Activated T-helper 1 cell treated with anti-CD3 and anti-CD28 coated beads, Interleukin-2, amount 50 U/mL, for 16 hours (primary cell): Measurements from ENCODE around the gene IFI27L1.

Experiments
- DNase-seq, 2 donors: peaks; one replicate each; pipeline ENCODE4 v3.0.0-alpha.2; 2020; ENCODE audit warnings: low read depth in 1 of 2, low spot score in 1 of 2

IFI27L1 gene

DNA sequence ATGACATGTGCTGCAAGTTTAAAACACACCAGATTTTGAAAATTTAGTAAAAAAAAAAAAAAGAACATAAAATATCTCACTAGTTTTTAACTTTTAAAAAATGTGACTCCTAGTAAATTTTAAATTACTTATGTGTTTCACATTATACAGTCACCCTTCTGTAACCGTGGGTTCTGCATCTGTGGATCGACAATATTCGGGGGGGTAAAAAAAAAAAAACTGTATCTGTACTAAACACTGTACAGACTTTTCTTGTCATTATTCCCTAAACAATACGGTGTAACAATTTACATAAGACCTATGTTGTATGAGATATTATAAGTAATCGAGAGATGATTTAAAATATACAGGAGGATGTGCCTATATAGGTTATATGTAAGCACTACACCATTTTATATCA, 3.3 kb upstream of the IFI27L1 start:
- DNase-seq, result no peak

- no peak for DNase-seq
These were observed 1.1 kb upstream of the IFI27L1 start for GRCh38 chr14:94079891-94080620.

GRCh38 chr14:94081386-94081820, 293 bp downstream of the IFI27L1 start:
- no peak for DNase-seq

DNA sequence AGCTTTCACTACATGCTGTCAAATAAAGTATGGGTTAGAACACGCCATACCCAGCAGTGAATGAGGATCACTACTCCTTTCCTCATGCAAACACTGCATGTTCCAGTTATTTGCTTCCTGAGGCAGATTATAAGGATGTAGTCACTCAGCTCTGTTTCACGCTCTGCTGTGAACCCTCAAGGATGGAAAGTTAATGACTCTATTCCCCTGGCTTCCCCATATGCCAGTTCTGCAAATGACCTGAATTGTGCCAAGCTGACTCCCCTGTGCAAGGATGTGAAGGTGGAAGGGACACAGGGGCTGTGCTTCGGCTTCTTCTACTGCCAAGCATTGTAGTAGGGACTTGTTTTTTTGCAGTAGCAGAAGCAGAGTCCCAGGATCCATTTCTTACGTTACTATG, 6.8 kb downstream of the IFI27L1 start:
- no peak for DNase-seq

GRCh38 chr14:94088516-94088915, 7.4 kb downstream of the IFI27L1 start:
- no peak for DNase-seq

- no peak for DNase-seq
These were observed 8.4 kb downstream of the IFI27L1 start for GRCh38 chr14:94089479-94089878.

DNA sequence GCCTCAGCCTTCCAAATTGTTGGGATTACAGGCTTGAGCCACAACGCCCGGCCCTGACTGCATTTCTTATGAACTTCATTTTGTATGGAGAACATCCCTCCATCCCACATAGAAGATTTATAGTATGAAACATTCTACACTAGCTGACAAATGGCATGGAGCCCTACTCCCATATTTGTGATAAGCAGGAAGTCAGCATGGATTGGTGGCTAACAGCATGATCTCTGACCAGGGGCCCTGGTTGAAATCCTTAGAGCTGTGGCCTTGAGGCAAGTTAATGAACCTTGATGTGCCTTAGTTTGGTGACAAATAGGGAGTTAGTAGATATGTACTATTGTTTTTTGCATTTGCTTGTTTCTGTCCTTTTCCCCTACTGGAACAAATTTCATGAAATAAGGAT, 12.3 kb downstream of the IFI27L1 start:
- no peak for DNase-seq

- no peak for DNase-seq
These were observed 16.0 kb downstream of the IFI27L1 start for GRCh38 chr14:94097091-94097490.

- DNase-seq, result no peak
These were observed 17.3 kb downstream of the IFI27L1 start for GRCh38 chr14:94098326-94098992.

DNA sequence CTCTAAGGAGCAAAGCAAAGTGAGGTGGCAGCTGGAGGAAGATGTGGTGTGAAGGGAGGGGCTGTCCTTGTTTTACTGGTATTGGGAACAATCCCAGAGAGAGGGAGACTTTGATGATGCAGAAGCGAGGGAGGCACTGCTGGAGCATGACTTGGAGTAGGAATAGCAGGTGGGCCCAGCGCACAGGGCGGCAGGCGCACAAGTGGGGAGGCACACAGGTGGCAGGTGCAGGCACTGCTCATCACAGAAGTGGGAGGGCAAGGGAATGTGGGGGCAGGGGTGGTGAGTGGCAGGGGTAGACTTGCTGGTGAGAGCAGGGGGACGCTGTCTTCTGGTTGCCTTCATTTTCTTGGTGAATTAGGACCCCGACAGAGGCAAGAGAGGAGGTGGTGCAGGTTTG, 17.9 kb downstream of the IFI27L1 start:
- DNase-seq, result no peak

DNA sequence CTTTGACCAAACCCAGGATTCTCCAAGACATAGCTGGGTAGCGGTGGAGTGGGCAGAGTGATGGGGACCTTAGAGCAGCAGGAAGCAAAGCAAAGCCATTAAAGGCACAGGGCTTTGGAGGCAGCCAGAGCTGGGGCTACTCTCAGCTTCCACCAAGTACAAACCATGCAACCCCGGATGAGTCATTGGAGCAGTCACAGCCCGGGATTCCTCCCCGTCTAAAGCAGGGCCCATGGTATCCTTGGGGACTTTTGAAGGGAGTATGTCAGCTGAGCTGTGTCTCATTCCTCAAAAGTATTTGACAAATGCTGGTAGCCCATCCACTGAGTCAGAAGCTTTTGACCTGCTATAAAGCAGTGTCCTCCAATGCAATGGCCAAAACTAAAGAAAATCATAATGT, 19.7 kb downstream of the IFI27L1 start:
- no peak for DNase-seq

DNA sequence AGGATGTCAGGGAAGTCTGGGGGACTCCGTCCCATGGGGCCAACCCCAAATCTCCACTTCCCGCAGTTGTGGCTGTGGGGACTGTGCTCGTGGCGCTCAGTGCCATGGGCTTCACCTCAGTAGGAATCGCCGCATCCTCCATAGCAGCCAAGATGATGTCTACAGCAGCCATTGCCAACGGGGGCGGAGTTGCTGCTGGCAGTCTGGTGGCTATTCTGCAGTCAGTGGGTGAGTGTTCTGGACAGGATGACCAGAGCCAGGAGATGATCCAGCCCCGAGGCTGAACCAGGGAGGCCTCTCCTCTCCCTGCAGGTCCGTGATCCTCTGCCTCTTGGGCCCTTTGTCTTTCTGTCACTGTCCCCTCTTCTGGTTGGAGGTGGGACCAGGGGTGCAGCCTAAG, 20.6 kb downstream of the IFI27L1 start:
- no peak for DNase-seq

GRCh38 chr14:94102768-94103482, 21.8 kb downstream of the IFI27L1 start:
- no peak for DNase-seq

DNA sequence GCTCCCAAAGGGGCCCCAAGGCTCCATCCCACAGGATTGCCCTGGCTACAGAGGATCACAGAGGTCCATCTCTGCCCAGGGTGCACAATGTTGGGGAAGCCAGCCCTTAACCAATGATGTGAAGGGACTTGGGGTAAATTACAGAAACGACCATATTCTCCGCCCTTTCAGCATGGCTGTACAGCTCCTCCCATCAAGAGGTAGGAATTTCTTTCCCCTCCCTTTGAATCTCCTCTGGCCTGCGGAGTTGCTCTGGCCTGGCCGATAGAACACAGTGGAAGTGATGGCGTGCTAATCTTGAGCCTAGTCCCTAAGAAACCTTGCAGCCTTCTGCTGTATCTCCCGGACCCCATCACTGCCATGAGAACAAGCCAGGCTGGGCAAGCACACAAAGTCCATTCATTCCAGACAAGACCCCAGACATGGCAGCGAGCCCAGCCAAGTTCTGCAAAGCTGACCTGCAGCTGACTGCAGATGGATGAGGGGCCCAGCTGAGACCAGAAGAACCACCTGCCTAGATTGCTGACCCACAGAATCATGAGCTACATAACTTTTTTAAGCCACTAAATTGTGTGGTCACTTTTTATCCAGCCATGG, 22.5 kb downstream of the IFI27L1 start:
- no peak for DNase-seq

DNA sequence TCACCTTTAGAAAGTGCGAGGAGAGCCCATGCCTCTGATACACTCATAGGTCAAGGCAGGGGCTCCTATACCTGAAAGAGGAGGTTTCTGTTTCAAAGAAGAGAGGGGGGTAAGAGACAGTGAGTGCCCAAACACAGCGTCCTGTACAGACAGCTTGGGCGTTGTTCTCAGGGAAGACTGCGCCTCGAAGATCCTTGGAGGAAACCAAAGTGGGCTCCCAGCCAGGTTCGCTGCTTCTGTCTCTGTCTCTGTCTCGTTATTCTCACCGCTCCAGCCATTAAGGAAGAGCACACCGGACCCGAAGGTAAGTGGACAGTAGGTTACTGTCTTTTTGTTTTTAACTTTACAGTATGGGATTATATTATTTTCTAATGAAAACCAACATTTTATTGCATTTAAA, 23.6 kb downstream of the IFI27L1 start:
- DNase-seq, result no peak

DNA sequence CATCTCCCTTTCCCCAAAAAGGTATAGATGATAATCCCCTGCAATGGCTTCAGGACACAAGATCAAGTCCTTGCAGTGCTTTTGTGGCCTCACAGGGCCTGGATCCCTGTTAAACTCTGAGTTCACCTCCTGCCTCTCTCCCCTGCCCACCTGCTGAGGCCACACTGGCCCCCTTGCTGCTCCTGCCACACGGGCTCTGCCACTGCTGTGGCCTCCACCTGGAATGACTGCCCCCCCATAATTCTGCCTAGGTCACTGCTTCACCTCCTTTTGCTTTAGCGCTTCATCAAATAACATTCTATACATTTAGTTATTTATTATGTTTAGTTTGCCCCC, 28.8 kb downstream of the IFI27L1 start:
- DNase-seq, result no peak

DNA sequence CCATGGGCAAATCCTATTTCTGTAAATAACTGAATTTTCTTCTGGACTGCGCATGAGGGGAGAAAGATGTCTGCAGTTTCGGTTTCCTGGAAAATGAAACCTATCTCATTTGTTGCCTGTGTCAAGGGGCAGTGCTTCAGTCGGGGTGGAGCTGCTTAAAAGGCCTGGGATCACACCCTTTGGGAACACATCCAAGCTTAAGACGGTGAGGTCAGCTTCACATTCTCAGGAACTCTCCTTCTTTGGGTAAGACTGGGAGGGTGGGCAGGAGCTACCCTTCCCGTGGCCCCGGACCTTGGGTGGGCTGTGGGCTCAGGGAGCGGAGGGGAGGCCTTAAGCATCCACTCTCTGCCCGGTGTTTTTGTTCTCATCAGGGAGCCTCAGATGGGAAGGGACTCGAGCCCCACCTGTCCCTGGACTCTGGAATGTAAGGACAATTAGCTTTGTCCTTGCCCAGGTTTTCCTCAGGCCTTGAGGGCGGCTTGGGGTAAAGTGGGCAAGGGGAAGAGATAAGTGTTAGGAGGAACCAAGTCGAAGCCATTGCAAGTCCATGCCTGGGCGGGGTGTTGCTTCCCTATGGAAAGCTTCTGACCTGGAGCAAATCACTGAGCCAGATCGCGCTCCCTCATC, 29.6 kb downstream of the IFI27L1 start, which contains the start of gene IFI27:
TSS of gene IFI27 (plus strand) at position 185 of the 630 bp plus-strand sequence.
- DNase-seq, result no peak

GRCh38 chr14:94111276-94112095, 30.4 kb downstream of the IFI27L1 start:
- DNase-seq, result no peak

DNA sequence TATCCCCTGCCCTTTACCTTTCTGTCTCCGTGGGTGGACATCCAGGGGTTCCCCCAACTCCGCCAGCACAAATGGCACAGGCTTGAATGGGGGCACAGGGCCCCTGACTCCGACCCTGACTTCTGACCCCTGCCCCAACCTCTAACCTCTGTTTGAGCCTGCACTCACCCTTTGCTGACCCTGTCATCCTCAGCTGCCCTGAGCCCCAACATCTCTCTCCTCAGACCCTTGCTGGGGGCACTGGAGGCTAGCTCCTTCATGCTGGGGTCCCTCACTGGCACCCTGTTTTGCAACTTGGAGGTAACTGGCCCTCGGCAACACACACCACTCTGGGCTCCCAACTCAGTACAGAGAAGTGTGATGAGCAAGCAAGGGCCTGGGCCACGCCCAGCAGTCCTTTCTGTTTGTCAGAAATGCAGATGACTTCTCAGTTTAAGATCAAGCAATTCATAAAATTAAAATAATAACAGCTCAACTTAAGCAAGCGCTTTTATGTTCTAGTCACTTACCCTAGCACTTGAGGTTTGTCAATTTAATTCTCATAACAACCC, 31.5 kb downstream of the IFI27L1 start:
- no peak for DNase-seq

- DNase-seq, result no peak
These were observed 32.0 kb downstream of the IFI27L1 start for GRCh38 chr14:94113073-94113472.
